Chondrocyte (in vitro differentiated cells): Measurements from ENCODE around the gene ARHGEF17. TPM values are rescaled to one million over a fixed set of nuclear protein-coding genes. Genes with fewer than 3 reads are reported as not detected.

Experiments used
- DNase-seq: peaks from one replicate; pipeline ENCODE4 v3.0.0; 2021; ENCODE audit warnings: mixed read lengths, low spot score
- H3K27ac Mint-ChIP-seq: one replicate; pipeline ENCODE4 v1.8.0; 2021; ENCODE audit warnings: mild to moderate bottlenecking, moderate library complexity, mixed read lengths; ENCODE audit not compliant: unreplicated experiment
- H3K27me3 Mint-ChIP-seq: 2 replicates; pipeline ENCODE4 v1.8.0; 2021; ENCODE audit warnings: low read depth, mixed read lengths
- H3K36me3 Mint-ChIP-seq: 2 replicates; pipeline ENCODE4 v1.8.0; 2021; ENCODE audit warnings: low read depth, mixed read lengths
- H3K4me1 Mint-ChIP-seq: 2 replicates; pipeline ENCODE4 v1.8.0; 2021; ENCODE audit warnings: low read depth, mild to moderate bottlenecking, mixed read lengths
- H3K4me3 Mint-ChIP-seq: one replicate; pipeline ENCODE4 v1.8.0; 2021; ENCODE audit warnings: mild to moderate bottlenecking, moderate library complexity, mixed read lengths; ENCODE audit not compliant: unreplicated experiment
- H3K9me3 Mint-ChIP-seq: 2 replicates; pipeline ENCODE4 v1.8.0; 2021; ENCODE audit warnings: low read depth, mixed read lengths
- total RNA-seq: library from RNA; stranded (reverse); gene quantifications from 3 replicates; pipeline ENCODE4 v1.2.1, GENCODE V29; 2021
- TF ChIP-seq, protein P1 (sequence below): fragments of 200-600 bp; sonication (generic); IDR thresholded peaks from 2 replicates; pipeline ENCODE4 v1.5.0; 2021; ENCODE audit warnings: antibody characterized with exemption, mild to moderate bottlenecking, moderate library complexity

Gene ARHGEF17
- total RNA-seq, 1 donor from 2014 or later: 114 TPM

DNA sequence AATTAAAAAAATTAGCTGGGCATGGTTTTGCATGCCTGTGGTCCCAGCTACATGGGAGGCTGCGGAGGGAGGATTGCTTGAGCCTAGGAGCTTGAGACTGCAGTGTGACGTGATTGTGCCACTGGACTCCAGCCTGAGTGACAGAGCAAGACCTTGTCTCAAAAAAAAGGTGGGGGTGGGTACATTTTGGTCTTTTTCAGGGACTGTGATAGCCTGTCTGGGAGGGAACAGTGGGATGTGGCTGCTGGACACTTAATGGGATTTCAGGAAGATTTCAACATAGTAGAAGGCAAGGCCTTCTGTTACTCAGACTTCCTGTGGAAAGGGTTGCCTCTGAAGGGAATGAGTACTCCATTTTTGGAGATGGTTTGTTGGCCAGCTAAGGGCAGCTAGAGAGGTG is 108.7 kb downstream of the ARHGEF17 start:
- H3K9me3 Mint-ChIP-seq: no peaks in the 10 kb centered on the region
- H3K27ac Mint-ChIP-seq: peak overlapping the region; percentile 85
- peaks cover 61% of the 10 kb centered on the region for H3K4me1 Mint-ChIP-seq
- no peaks in the 10 kb centered on the region for H3K27me3 Mint-ChIP-seq
- no peak overlapping the region for H3K4me3 Mint-ChIP-seq
- TF ChIP-seq, protein P1, sequence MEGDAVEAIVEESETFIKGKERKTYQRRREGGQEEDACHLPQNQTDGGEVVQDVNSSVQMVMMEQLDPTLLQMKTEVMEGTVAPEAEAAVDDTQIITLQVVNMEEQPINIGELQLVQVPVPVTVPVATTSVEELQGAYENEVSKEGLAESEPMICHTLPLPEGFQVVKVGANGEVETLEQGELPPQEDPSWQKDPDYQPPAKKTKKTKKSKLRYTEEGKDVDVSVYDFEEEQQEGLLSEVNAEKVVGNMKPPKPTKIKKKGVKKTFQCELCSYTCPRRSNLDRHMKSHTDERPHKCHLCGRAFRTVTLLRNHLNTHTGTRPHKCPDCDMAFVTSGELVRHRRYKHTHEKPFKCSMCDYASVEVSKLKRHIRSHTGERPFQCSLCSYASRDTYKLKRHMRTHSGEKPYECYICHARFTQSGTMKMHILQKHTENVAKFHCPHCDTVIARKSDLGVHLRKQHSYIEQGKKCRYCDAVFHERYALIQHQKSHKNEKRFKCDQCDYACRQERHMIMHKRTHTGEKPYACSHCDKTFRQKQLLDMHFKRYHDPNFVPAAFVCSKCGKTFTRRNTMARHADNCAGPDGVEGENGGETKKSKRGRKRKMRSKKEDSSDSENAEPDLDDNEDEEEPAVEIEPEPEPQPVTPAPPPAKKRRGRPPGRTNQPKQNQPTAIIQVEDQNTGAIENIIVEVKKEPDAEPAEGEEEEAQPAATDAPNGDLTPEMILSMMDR: no peak
- DNase-seq: no peak
- peaks cover 15% of the 10 kb centered on the region for H3K36me3 Mint-ChIP-seq

Other genes with a start within 250 kb of the ARHGEF17 start
- gene FCHSD2, start 166.0 kb upstream of the ARHGEF17 start, total RNA-seq: 38.7 to 69.5 TPM (median 66.8 TPM) in 3 replicates
- gene P2RY2, start 90.0 kb upstream of the ARHGEF17 start, total RNA-seq: 0.32 TPM in 1 of 3 replicates, not detected in the others
- 0.20 TPM in 1 of 3 replicates, not detected in the others for gene P2RY6, start 35.9 kb upstream of the ARHGEF17 start, total RNA-seq
- gene RELT, start 68.1 kb downstream of the ARHGEF17 start, total RNA-seq: 3.5 to 4.5 TPM (median 3.5 TPM) in 3 replicates